PFSK-1 (cell line): Measurements from ENCODE around the gene IVL.

Experiments used
- FOXP2 ChIP-seq: optimal IDR thresholded peaks from 2 replicates; pipeline ENCODE3; 2011; ENCODE audit warnings: borderline replicate concordance, control low read depth, inconsistent platforms; ENCODE audit not compliant: insufficient read depth; ENCODE audit errors: extremely low read length, extremely low read depth
- POLR2AphosphoS5 ChIP-seq: IDR thresholded peaks from 2 replicates; pipeline ENCODE4 v1.6.1; 2012; ENCODE audit warnings: low read depth, mild to moderate bottlenecking, control low read depth, low read length, moderate library complexity
- SIN3A ChIP-seq: IDR thresholded peaks from 2 replicates; pipeline ENCODE4 v1.6.1; 2012; ENCODE audit warnings: mild to moderate bottlenecking, low read length, moderate library complexity, borderline replicate concordance; ENCODE audit not compliant: insufficient read depth
- TAF1 ChIP-seq: IDR thresholded peaks from 2 replicates; pipeline ENCODE4 v1.6.1; 2012; ENCODE audit warnings: low read length, control low read depth, borderline replicate concordance; ENCODE audit not compliant: insufficient read depth
- TF ChIP-seq, protein P1 (sequence below), 2 experiments: IDR thresholded peaks; 2 replicates each; pipeline versions ENCODE4 v1.6.1 to v1.8.0; 2011 to 2012; ENCODE audit warnings: low read depth in 2 of 2, low read length in 2 of 2, control low read depth in 1 of 2, inconsistent platforms in 1 of 2, mild to moderate bottlenecking in 1 of 2, moderate library complexity in 1 of 2; ENCODE audit not compliant: insufficient read depth in 1 of 2

Gene IVL

DNA sequence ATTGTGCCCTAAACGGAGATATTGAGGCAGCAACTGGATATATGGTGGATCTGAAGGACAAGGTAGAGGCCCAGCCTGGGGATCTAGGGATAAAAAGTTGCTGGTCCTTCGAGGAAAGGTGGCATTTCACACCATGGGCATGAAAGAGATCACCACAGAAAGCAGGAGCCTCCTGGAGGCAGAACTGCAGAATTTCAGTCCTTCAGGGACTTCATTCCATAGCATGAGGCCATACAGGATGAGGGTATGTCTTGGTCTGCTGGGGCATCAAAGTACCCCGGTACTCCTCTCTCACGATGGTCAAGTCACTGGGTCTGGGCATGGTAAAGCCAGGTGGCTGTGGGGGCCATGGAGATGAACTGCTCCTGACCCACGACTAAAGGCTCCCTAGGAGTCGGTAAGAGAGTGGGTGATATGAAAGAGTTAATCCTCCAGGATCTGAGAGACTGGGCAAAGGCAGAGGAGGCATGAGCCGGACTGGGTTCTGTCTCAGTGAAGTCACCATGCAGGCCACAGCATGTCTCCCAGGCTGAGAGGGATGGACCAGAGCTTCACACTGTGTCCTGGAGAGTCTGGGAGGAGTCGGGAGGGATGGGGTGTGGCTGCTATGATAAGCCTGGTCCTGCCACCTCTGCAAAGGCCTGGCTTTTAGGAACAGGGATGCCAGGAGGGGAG lies 32.8 kb downstream of the IVL start:
- no peak for TF ChIP-seq SIN3A

DNA sequence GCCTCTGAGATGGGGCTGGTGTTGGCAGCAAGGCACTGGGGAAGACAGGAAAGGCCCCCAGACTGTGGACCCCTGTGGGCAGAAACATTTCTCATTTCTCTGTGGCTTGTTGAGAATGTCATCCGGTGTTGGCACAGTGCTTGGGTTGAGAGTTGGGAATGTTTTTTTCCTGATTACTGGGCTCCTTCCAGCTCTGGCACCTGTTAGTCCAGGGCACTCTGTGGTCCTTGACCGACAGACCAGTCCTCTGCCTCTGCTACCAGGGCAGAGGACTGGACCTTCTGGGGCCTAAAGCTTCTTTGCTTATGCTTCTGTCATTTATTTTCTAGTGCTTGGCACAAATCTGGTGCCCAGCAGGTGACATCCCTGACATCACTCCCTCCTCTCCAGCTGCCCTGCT lies 33.8 kb downstream of the IVL start:
- TF ChIP-seq SIN3A (no peak), FOXP2 (no peak), TAF1 (no peak), POLR2AphosphoS5 (no peak)
- TF ChIP-seq, protein P1, sequence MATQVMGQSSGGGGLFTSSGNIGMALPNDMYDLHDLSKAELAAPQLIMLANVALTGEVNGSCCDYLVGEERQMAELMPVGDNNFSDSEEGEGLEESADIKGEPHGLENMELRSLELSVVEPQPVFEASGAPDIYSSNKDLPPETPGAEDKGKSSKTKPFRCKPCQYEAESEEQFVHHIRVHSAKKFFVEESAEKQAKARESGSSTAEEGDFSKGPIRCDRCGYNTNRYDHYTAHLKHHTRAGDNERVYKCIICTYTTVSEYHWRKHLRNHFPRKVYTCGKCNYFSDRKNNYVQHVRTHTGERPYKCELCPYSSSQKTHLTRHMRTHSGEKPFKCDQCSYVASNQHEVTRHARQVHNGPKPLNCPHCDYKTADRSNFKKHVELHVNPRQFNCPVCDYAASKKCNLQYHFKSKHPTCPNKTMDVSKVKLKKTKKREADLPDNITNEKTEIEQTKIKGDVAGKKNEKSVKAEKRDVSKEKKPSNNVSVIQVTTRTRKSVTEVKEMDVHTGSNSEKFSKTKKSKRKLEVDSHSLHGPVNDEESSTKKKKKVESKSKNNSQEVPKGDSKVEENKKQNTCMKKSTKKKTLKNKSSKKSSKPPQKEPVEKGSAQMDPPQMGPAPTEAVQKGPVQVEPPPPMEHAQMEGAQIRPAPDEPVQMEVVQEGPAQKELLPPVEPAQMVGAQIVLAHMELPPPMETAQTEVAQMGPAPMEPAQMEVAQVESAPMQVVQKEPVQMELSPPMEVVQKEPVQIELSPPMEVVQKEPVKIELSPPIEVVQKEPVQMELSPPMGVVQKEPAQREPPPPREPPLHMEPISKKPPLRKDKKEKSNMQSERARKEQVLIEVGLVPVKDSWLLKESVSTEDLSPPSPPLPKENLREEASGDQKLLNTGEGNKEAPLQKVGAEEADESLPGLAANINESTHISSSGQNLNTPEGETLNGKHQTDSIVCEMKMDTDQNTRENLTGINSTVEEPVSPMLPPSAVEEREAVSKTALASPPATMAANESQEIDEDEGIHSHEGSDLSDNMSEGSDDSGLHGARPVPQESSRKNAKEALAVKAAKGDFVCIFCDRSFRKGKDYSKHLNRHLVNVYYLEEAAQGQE (IDR thresholded peaks at IDR 0.05; ENCODE audit: insufficient read depth in 1 of 2, low read depth in 2 of 2, low read length in 2 of 2): no peak

DNA sequence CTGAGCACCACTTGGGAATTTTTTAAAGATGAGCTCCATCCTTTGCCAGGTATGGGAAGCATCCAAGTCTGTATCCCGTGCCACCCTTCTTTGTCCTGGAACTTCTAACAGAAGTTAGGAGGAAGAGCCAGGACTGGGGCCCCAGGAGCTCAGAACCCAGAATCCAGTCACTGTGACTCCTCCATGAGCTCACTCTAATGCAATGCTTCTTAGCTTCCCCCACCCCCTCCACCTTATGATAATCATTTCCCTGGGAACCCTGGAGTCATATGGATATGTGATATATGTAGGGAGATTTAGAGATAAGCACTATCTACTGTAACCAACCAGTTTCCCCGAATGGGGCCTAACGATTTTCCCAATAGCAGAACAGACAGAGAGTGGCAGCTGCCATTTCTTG lies 37.9 kb downstream of the IVL start:
- no peak for TF ChIP-seq TAF1

DNA sequence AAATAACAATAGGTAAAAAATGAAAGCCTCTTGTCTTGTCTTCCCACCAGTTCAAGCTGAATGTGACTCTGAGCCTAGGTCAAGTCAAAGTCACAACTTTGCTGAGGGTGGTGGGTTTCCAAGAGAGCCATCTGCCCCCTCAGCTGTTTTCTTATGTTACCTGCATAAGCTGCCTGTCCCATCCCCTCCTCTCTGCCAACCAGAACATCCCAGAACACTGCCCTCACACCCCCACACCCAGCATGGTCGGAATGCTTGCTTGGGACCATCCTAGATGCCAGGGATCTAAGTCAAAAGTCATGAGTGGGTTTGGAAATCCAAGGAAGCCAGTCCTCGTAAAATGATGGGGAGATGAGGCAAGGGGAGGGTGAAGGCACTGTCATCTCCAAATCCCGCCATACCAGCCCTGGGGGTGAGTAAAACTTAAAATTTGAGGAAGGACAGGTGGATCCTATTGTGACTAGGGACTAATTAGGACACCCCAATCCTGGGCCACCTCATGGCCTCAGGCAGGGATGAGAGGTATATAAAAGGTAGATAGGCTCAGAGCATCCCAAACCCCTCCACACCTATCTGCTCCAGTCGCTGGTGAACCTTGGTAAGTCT lies 38.4 kb downstream of the IVL start, which contains the start of gene SPRR5:
Gene SPRR5 (plus strand): TSS at position 556 of the 606 bp plus-strand sequence. CDS start 1,349 bp downstream, outside the sequence.
- TF ChIP-seq SIN3A (no peak), TAF1 (no peak), FOXP2 (no peak), POLR2AphosphoS5 (no peak)
- TF ChIP-seq, protein P1 (IDR thresholded peaks at IDR 0.05; ENCODE audit: insufficient read depth in 1 of 2, low read depth in 2 of 2, low read length in 2 of 2): no peak

DNA sequence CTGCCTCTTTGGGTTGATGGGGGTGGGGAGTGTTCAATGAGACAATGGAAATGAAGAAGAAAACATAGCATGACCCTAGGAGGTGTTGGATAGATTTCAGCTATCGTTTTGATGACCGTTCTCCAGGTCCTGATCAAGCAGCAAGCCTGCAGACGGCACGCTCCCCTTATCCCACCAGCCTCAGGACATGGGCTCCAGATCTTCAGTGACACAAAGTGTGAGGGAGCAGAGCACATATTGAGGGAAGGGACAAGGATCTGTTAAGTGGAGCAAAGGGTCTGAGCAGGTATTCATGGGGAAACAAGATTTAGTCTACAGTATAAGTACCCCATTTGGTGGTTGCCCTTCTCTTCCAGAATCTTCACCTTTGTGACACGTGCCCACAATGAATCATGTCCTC lies 43.4 kb downstream of the IVL start:
- TF ChIP-seq TAF1: no peak
- no peak for TF ChIP-seq SIN3A
- TF ChIP-seq, protein P1 (IDR thresholded peaks at IDR 0.05; ENCODE audit: insufficient read depth in 1 of 2, low read depth in 2 of 2, low read length in 2 of 2): no peak
- no peak for TF ChIP-seq FOXP2
- no peak for TF ChIP-seq POLR2AphosphoS5

DNA sequence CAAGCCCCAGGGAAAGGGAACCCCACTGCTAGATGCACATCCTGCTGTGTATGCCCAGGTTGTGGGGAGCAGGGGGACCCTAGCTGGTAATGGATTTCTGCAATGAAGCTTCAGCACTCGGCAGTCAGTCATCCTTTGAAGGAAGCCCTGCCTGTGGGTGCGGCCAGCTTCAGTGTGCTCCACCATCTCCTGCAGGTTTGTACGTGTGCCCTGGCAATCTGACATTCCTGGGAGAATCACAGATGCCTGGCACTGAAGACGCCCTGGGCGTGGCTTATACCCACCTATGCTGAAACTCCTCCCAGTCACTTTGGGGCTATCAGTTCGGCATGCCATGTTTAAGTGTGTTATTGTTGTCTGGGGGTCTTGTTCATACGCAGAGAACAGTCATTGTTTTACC lies 45.4 kb downstream of the IVL start:
- TF ChIP-seq TAF1: no peak
- no peak for TF ChIP-seq SIN3A
- TF ChIP-seq, protein P1 (IDR thresholded peaks at IDR 0.05; ENCODE audit: insufficient read depth in 1 of 2, low read depth in 2 of 2, low read length in 2 of 2): no peak
- TF ChIP-seq FOXP2: no peak
- no peak for TF ChIP-seq POLR2AphosphoS5
